Measurements from ENCODE around the gene GLI2. TPM values are rescaled to one million over a fixed set of nuclear protein-coding genes. Genes with fewer than 3 reads are reported as not detected.
A peak's percentile ranks its signal among the peaks of the same experiment; 100 is the strongest.

The GLI2 gene
- total and polyA plus RNA-seq, 2 of the 4 experiments (the other 2 are of a cell fraction): 3.8 to 26.0 TPM

GRCh38 chr2:120760446-120761135, 24.9 kb downstream of the GLI2 start:
- H4K20me1 ChIP-seq (ENCODE audit: insufficient read depth, low read length): peaks cover 41% of the 10 kb centered on the region
- BruUV-seq (replicated peaks): no TSS peak
- no peaks in the 10 kb centered on the region for H3K27me3 ChIP-seq (ENCODE audit: control insufficient read depth, insufficient read depth, low read length)
- ChIA-PET CTCF (no interaction called here), POLR2A (ENCODE audit: unreplicated experiment) (no interaction called here)
- peak overlapping the region; percentile 19; the same call in 1 of the 2 replicates for H3K23ac ChIP-seq (ENCODE audit: low read depth, low read length)
- H3K79me1 ChIP-seq (ENCODE audit: low read depth in 1 of 2, low read length in 2 of 2): peaks cover 16 to 87% of the 10 kb centered on the region in 2 experiments; a peak in 3 of 4 replicates
- 0 out of 3 replicates have a peak overlapping the region, but pooled peaks have one; percentile 20 for H2BK15ac ChIP-seq (ENCODE audit: low read depth, low read length)
- peak overlapping the region; percentile 33 for H2AK9ac ChIP-seq (replicated peaks; ENCODE audit: low read depth, low read length, poor library complexity)
- peaks cover 74% of the 10 kb centered on the region for H3K9me1 ChIP-seq (ENCODE audit: insufficient read depth, low read length)
- peak overlapping the region; percentile 46; the same call in 1 of the 2 replicates for H3K27ac ChIP-seq (ENCODE audit: insufficient read depth, low read length)
- peak overlapping the region; percentile 31 to 40; a peak in 2 of 4 replicates for H4K8ac ChIP-seq (ENCODE audit: low read depth in 2 of 2, low read length in 2 of 2)
- H3K9me3 ChIP-seq (ENCODE audit: control insufficient read depth, insufficient read depth, low read length): no peaks in the 10 kb centered on the region
- H3K18ac ChIP-seq (ENCODE audit: low read depth, low read length): peak overlapping the region; percentile 61
- peak overlapping the region; percentile 49 for H3K4ac ChIP-seq (ENCODE audit: low read depth, low read length)
- TF ChIP-seq RCOR1 (IDR thresholded peaks at IDR 0.05; ENCODE audit: insufficient replicate concordance, low read length): no peak
- TF ChIP-seq RFX5 (IDR thresholded peaks at IDR 0.05; ENCODE audit: low read depth, low read length): no peak
- TF ChIP-seq CEBPB (IDR thresholded peaks at IDR 0.05; ENCODE audit: low read depth, low read length): peak; percentile 99
- no peak for ATAC-seq (ENCODE audit: low read depth)
- dilution Hi-C loops (cut with HindIII; ENCODE audit: low sequenced_read_pairs, unreplicated experiment) (no loop called here), in situ Hi-C loops (cut with MboI; ENCODE audit: low sequenced_read_pairs) (no loop called here), intact Hi-C loops (cut with micrococcal nuclease) (no loop called here)
- H4K91ac ChIP-seq (ENCODE audit: insufficient read depth, low read depth, low read length): peak overlapping the region; percentile 61; the same call in 1 of the 2 replicates
- H3K14ac ChIP-seq (replicated peaks; ENCODE audit: low read depth, low read length): peak overlapping the region; percentile 66
- no peak overlapping the region for H3K4me3 ChIP-seq (ENCODE audit: insufficient read depth, low read depth, low read length)
- no peak overlapping the region for H2AFZ ChIP-seq (replicated peaks; ENCODE audit: low read length, poor library complexity)
- no peak overlapping the region for H3K56ac ChIP-seq (ENCODE audit: extremely low read depth, insufficient read depth, low read length)
- H3K4me1 ChIP-seq (ENCODE audit: control insufficient read depth, insufficient read depth, low read length): peaks cover 68% of the 10 kb centered on the region
- peak overlapping the region; percentile 38 for H2AK5ac ChIP-seq (ENCODE audit: low read depth, low read length)
- H3K4me2 ChIP-seq (ENCODE audit: low read depth, low read length): 0 out of 2 replicates have a peak overlapping the region, but pooled peaks have one; percentile 16
- DNase-seq: peak; percentile 38
- H4K5ac ChIP-seq (ENCODE audit: low read depth, low read length): peak overlapping the region; percentile 56
- peak overlapping the region; percentile 36; the same call in 1 of the 2 replicates for H2BK120ac ChIP-seq (ENCODE audit: low read depth, low read length)
- peak overlapping the region; percentile 52 for H2BK5ac ChIP-seq (ENCODE audit: low read depth, low read length, poor library complexity, severe bottlenecking)
- H3K9ac ChIP-seq (ENCODE audit: low read depth, low read length): peak overlapping the region; percentile 37; the same call in 1 of the 2 replicates
- no peaks in the 10 kb centered on the region for H3K36me3 ChIP-seq (ENCODE audit: control insufficient read depth, insufficient read depth, low read length)
- WGBS, 2 experiments (ENCODE audit: extremely low coverage in 2 of 2, insufficient read length in 1 of 2): 82% methylated on average over 3 of the region's 8 CpGs; no CpG with 5 or more reads in 1 of the 2 experiments
- H2BK20ac ChIP-seq (ENCODE audit: low read depth, low read length): no peak overlapping the region

Measured in IMR-90 (cell line).